Astrocyte (in vitro differentiated cells and primary cell): Measurements from ENCODE around the gene CHML. TPM values are rescaled to one million over a fixed set of nuclear protein-coding genes. Genes with fewer than 3 reads are reported as not detected.

Experiments
- DNase-seq: peaks from one replicate; pipeline ENCODE4 v3.0.0-alpha.2; 2010; ENCODE audit warnings: low read depth
- FAIRE-seq: peaks from 2 replicates; lab custom pipeline; 2011; peaks lifted over from hg19 to GRCh38; lab: Jason Lieb, UNC
- H2AFZ ChIP-seq: 2 replicates; pipeline ENCODE4 v1.6.0; 2012; ENCODE audit warnings: low read depth, low read length, inconsistent platforms
- H3K27ac ChIP-seq: 2 replicates; pipeline ENCODE4 v1.5.1; 2011; ENCODE audit warnings: low read depth, low read length, inconsistent platforms
- H3K27me3 ChIP-seq: 2 replicates; pipeline ENCODE4 v1.6.0; 2011; ENCODE audit warnings: low read length, inconsistent platforms; ENCODE audit not compliant: insufficient read depth
- H3K36me3 ChIP-seq: 2 replicates; pipeline ENCODE4 v1.5.1; 2011; ENCODE audit warnings: low read length, inconsistent platforms; ENCODE audit not compliant: insufficient read depth
- H3K4me1 ChIP-seq: 2 replicates; pipeline ENCODE4 v1.5.1; 2011; ENCODE audit warnings: low read length, inconsistent platforms; ENCODE audit not compliant: insufficient read depth
- H3K4me2 ChIP-seq: 2 replicates; pipeline ENCODE4 v1.6.0; 2012; ENCODE audit warnings: low read length, inconsistent platforms
- H3K4me3 ChIP-seq: 2 replicates; pipeline ENCODE4 v1.5.1; 2011; ENCODE audit warnings: low read depth, mild to moderate bottlenecking, low read length, inconsistent platforms; ENCODE audit not compliant: insufficient read depth
- H3K79me2 ChIP-seq: 2 replicates; pipeline ENCODE4 v1.6.0; 2012; ENCODE audit warnings: mild to moderate bottlenecking, low read length, inconsistent platforms; ENCODE audit not compliant: insufficient read depth
- H3K9ac ChIP-seq: 2 replicates; pipeline ENCODE4 v1.6.0; 2012; ENCODE audit warnings: mild to moderate bottlenecking, low read length, inconsistent platforms
- H3K9me3 ChIP-seq: 2 replicates; pipeline ENCODE4 v1.5.1; 2012; ENCODE audit warnings: low read depth, mild to moderate bottlenecking, low read length, inconsistent platforms; ENCODE audit not compliant: insufficient read depth
- H4K20me1 ChIP-seq: 2 replicates; pipeline ENCODE4 v1.6.0; 2012; ENCODE audit warnings: low read length, inconsistent platforms; ENCODE audit not compliant: insufficient read depth
- H3K27ac Mint-ChIP-seq: one replicate; pipeline ENCODE4 v1.8.0; 2021; ENCODE audit warnings: mild to moderate bottlenecking, mixed read lengths; ENCODE audit not compliant: unreplicated experiment
- H3K27me3 Mint-ChIP-seq: one replicate; pipeline ENCODE4 v1.8.0; 2021; ENCODE audit warnings: low read depth, mixed read lengths; ENCODE audit not compliant: unreplicated experiment
- H3K36me3 Mint-ChIP-seq: one replicate; pipeline ENCODE4 v1.8.0; 2021; ENCODE audit warnings: low read depth, mixed read lengths; ENCODE audit not compliant: unreplicated experiment
- H3K4me1 Mint-ChIP-seq: one replicate; pipeline ENCODE4 v1.8.0; 2021; ENCODE audit warnings: low read depth, mixed read lengths; ENCODE audit not compliant: unreplicated experiment
- H3K4me3 Mint-ChIP-seq: one replicate; pipeline ENCODE4 v1.8.0; 2021; ENCODE audit warnings: mild to moderate bottlenecking, moderate library complexity, mixed read lengths; ENCODE audit not compliant: unreplicated experiment
- H3K9me3 Mint-ChIP-seq: one replicate; pipeline ENCODE4 v1.8.0; 2021; ENCODE audit warnings: mild to moderate bottlenecking, mixed read lengths; ENCODE audit not compliant: unreplicated experiment
- CTCF ChIP-seq: IDR thresholded peaks from 2 replicates; pipeline ENCODE4 v1.5.1; 2011; ENCODE audit warnings: low read depth, mild to moderate bottlenecking, inconsistent platforms, low read length, moderate library complexity; ENCODE audit not compliant: insufficient read depth
- EZH2 ChIP-seq: IDR thresholded peaks from 2 replicates; pipeline ENCODE4 v1.6.1; 2012; ENCODE audit warnings: mild to moderate bottlenecking, low read length, inconsistent platforms; ENCODE audit not compliant: insufficient read depth
- total RNA-seq: library from RNA; stranded (reverse); gene quantifications from 2 replicates; pipeline ENCODE4 v1.2.1, GENCODE V29; 2021

The CHML gene
- total RNA-seq, 1 donor from 2014 or later = 22.6 TPM

DNA sequence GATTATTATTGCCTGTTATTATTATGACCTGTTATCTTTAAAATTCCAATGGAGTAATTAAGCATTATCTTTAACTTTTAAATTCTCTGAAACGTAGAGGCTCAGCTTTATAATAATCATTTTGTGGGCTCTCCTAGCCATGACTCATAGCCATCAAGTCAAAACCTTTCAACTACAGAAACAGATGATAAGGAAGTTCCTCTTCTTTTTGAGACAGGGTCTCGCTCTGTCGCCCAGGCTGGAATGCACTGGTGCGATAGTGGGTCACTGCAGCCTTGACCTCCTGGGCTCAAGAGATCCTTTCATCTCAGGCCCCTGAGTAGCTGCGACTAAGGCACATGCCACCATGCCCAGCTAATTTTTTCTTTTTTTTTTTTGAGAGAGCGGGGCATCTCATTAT is 43.5 kb downstream of the CHML start:
- H3K9ac ChIP-seq = no peak overlapping the region
- H3K4me2 ChIP-seq = no peak overlapping the region
- no peaks in the 10 kb centered on the region for H3K36me3 Mint-ChIP-seq
- no peak overlapping the region for H3K4me3 Mint-ChIP-seq
- no peaks in the 10 kb centered on the region for H3K27me3 Mint-ChIP-seq
- no peaks in the 10 kb centered on the region for H3K27me3 ChIP-seq
- TF ChIP-seq CTCF = no peak
- no peak for FAIRE-seq
- DNase-seq = no peak
- no peaks in the 10 kb centered on the region for H3K9me3 Mint-ChIP-seq
- no peaks in the 10 kb centered on the region for H4K20me1 ChIP-seq
- peaks cover 40% of the 10 kb centered on the region for H3K4me1 Mint-ChIP-seq
- H3K27ac Mint-ChIP-seq = no peak overlapping the region
- no peaks in the 10 kb centered on the region for H3K36me3 ChIP-seq
- H3K27ac ChIP-seq = no peak overlapping the region
- no peak overlapping the region for H2AFZ ChIP-seq
- no peaks in the 10 kb centered on the region for H3K9me3 ChIP-seq
- H3K4me1 ChIP-seq = peaks cover 8% of the 10 kb centered on the region
- H3K79me2 ChIP-seq = no peaks in the 10 kb centered on the region
- H3K4me3 ChIP-seq = no peak overlapping the region

GRCh38 chr1:241593186-241593585 is 47.0 kb downstream of the CHML start:
- FAIRE-seq (no peak), DNase-seq (no peak)
- Histone ChIP-seq H3K27me3 (no peaks in the 10 kb centered on the region), H3K36me3 (no peaks in the 10 kb centered on the region), H3K4me3 (no peak overlapping the region), H3K79me2 (no peaks in the 10 kb centered on the region), H4K20me1 (no peaks in the 10 kb centered on the region), H3K4me1 (peaks cover 12% of the 10 kb centered on the region), H3K9me3 (no peaks in the 10 kb centered on the region), H3K9ac (no peak overlapping the region), H3K27ac (no peak overlapping the region), H2AFZ (no peak overlapping the region), H3K4me2 (no peak overlapping the region)
- no peaks in the 10 kb centered on the region for H3K27me3 Mint-ChIP-seq
- H3K4me3 Mint-ChIP-seq = no peak overlapping the region
- no peaks in the 10 kb centered on the region for H3K9me3 Mint-ChIP-seq
- peak overlapping the region; percentile 30 for H3K27ac Mint-ChIP-seq
- no peaks in the 10 kb centered on the region for H3K36me3 Mint-ChIP-seq
- H3K4me1 Mint-ChIP-seq = peaks cover 37% of the 10 kb centered on the region
- TF ChIP-seq EZH2 = no peak
- no peak for TF ChIP-seq CTCF

- H3K4me3 ChIP-seq = no peak overlapping the region
- H3K27ac Mint-ChIP-seq = peak overlapping the region; percentile 16
- no peak overlapping the region for H3K27ac ChIP-seq
- H3K9ac ChIP-seq = no peak overlapping the region
- no peak overlapping the region for H3K4me2 ChIP-seq
- no peaks in the 10 kb centered on the region for H4K20me1 ChIP-seq
- no peaks in the 10 kb centered on the region for H3K36me3 ChIP-seq
- TF ChIP-seq EZH2 (no peak), CTCF (no peak)
- H2AFZ ChIP-seq = no peak overlapping the region
- DNase-seq = peak; percentile 70
- no peaks in the 10 kb centered on the region for H3K36me3 Mint-ChIP-seq
- peaks cover 12% of the 10 kb centered on the region for H3K4me1 ChIP-seq
- peak; percentile 50 for FAIRE-seq
- no peaks in the 10 kb centered on the region for H3K9me3 ChIP-seq
- no peaks in the 10 kb centered on the region for H3K79me2 ChIP-seq
- no peaks in the 10 kb centered on the region for H3K27me3 Mint-ChIP-seq
- H3K9me3 Mint-ChIP-seq = no peaks in the 10 kb centered on the region
- H3K4me1 Mint-ChIP-seq = peaks cover 31% of the 10 kb centered on the region
- H3K27me3 ChIP-seq = no peaks in the 10 kb centered on the region
- no peak overlapping the region for H3K4me3 Mint-ChIP-seq
Observed at GRCh38 chr1:241592273-241592958, 47.8 kb downstream of the CHML start.
